ENCODE data around the gene GALNT5. TPM values are rescaled to one million over a fixed set of nuclear protein-coding genes. Genes with fewer than 3 reads are reported as not detected.

Gene GALNT5
- total and polyA plus RNA-seq, 3 experiments from 2014 or later = not detected

DNA sequence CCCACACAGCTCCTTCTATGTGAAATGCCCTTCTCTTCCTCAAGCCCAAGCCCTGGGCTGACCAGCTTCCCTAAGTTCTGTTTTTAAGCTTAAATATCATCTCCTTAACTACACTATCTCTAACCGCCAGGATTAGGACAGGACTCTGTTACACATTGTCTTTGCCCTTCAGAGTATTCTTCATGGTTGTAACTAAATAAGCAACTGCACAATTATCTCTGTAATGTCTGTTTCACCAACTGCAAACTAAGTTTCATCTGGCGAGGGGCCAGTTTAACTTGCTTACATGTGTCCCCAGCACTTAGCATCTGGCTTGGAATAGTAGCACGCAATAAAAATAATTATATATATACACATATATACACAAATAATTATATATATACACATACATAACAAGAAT, 69.2 kb downstream of the GALNT5 start:
- Histone ChIP-seq H3K27me3 (ENCODE audit: insufficient read depth, low read length, poor library complexity, severe bottlenecking) (no peaks in the 10 kb centered on the region), H3K4me3 (ENCODE audit: low read length) (no peak overlapping the region), H3K27ac (ENCODE audit: low read depth, low read length) (no peak overlapping the region), H3K4me1 (ENCODE audit: insufficient read depth, low read length) (peaks cover 31% of the 10 kb centered on the region), H3K9me3 (ENCODE audit: low read length) (no peaks in the 10 kb centered on the region), H3K36me3 (ENCODE audit: insufficient read depth, low read length) (no peaks in the 10 kb centered on the region)
- Mint-ChIP-seq H3K27ac (peak overlapping the region in 2 of 8 donors; percentile 36 to 38), H3K36me3 (peaks cover 4 to 14% (median 12%) of the 10 kb centered on the region in 3 donors), H3K27me3 (no peaks in the 10 kb centered on the region), H3K4me1 (peaks cover 38 to 46% (median 44%) of the 10 kb centered on the region in 3 donors), H3K9me3 (no peaks in the 10 kb centered on the region), H3K4me3 (no peak overlapping the region)
- POLR2A ChIA-PET = interaction anchor here (0.9 kb wide), 1 partner anchor 303 kb away, joined by 3 read pairs; no protein-coding TSS in a partner anchor
- no peak for DNase-seq
- CTCF ChIA-PET = interaction anchor here (0.7 to 6.8 kb wide), 30 partner anchors 8 to 714 kb away, joined by 3 to 73 read pairs (median 16); partner anchors contain the start of genes ACVR1C and CYTIP

- no peaks in the 10 kb centered on the region for H3K9me3 ChIP-seq (ENCODE audit: low read length)
- H3K36me3 ChIP-seq (ENCODE audit: insufficient read depth, low read length) = no peaks in the 10 kb centered on the region
- H3K4me3 ChIP-seq (ENCODE audit: low read length) = no peak overlapping the region
- Mint-ChIP-seq H3K27ac (peak overlapping the region in 6 of 8 donors; percentile 35 to 91 (median 86)), H3K4me1 (peaks cover 40 to 51% (median 49%) of the 10 kb centered on the region in 3 donors), H3K36me3 (peaks cover 4 to 13% (median 9%) of the 10 kb centered on the region in 3 donors), H3K9me3 (no peaks in the 10 kb centered on the region), H3K27me3 (no peaks in the 10 kb centered on the region), H3K4me3 (peak overlapping the region in 3 of 7 donors; percentile 63 to 78 (median 74))
- POLR2A ChIA-PET = interaction anchor here (0.5 to 1.2 kb wide), 3 partner anchors 96 to 302 kb away, joined by 3 to 8 read pairs (median 6); no protein-coding TSS in a partner anchor
- H3K27ac ChIP-seq (ENCODE audit: low read depth, low read length) = no peak overlapping the region
- H3K4me1 ChIP-seq (ENCODE audit: insufficient read depth, low read length) = peaks cover 34% of the 10 kb centered on the region
- CTCF ChIA-PET = interaction anchor here (0.7 to 6.8 kb wide), 45 partner anchors 8 to 714 kb away, joined by 3 to 73 read pairs (median 6); partner anchors contain the start of genes ACVR1C and CYTIP
- H3K27me3 ChIP-seq (ENCODE audit: insufficient read depth, low read length, poor library complexity, severe bottlenecking) = no peaks in the 10 kb centered on the region
- no peak for DNase-seq
These were observed 69.7 kb downstream of the GALNT5 start for GRCh38 chr2:157327200-157327599.

- no peak overlapping the region for H3K27ac ChIP-seq (ENCODE audit: low read depth, low read length)
- CTCF ChIA-PET = interaction anchor here (0.7 to 6.8 kb wide), 53 partner anchors 9 to 690 kb away, joined by 3 to 73 read pairs (median 6); partner anchors contain the start of genes ACVR1C and CYTIP
- peak overlapping the region in 6 of 7 donors; percentile 60 to 87 (median 70) for H3K4me3 Mint-ChIP-seq
These were observed 70.4 kb downstream of the GALNT5 start for GRCh38 chr2:157327621-157328500.

GRCh38 chr2:157329524-157329923, 72.0 kb downstream of the GALNT5 start:
- H3K4me3 Mint-ChIP-seq = no peak overlapping the region
- Histone ChIP-seq H3K27ac (ENCODE audit: low read depth, low read length) (no peak overlapping the region), H3K4me1 (ENCODE audit: insufficient read depth, low read length) (peaks cover 55% of the 10 kb centered on the region), H3K4me3 (ENCODE audit: low read length) (no peak overlapping the region), H3K27me3 (ENCODE audit: insufficient read depth, low read length, poor library complexity, severe bottlenecking) (no peaks in the 10 kb centered on the region), H3K9me3 (ENCODE audit: low read length) (no peaks in the 10 kb centered on the region), H3K36me3 (ENCODE audit: insufficient read depth, low read length) (no peaks in the 10 kb centered on the region)
- ChIA-PET POLR2A (interaction anchor here (0.7 kb wide), 1 partner anchor 134 kb away, joined by 3 read pairs; no protein-coding TSS in a partner anchor), CTCF (interaction anchor here (0.9 to 6.8 kb wide), 10 partner anchors 22 to 168 kb away, joined by 3 to 68 read pairs (median 4); partner anchors contain the start of gene CYTIP)
- no peak for DNase-seq
- peak overlapping the region in 5 of 8 donors; percentile 18 to 58 (median 27) for H3K27ac Mint-ChIP-seq
- peaks cover 0 to 2% (median 0%) of the 10 kb centered on the region in 5 donors for H3K9me3 Mint-ChIP-seq
- H3K27me3 Mint-ChIP-seq = no peaks in the 10 kb centered on the region
- peaks cover 58 to 74% (median 72%) of the 10 kb centered on the region in 3 donors for H3K4me1 Mint-ChIP-seq
- H3K36me3 Mint-ChIP-seq = no peaks in the 10 kb centered on the region

More at GRCh38 chr2:157327621-157328500, 70.4 kb downstream of the GALNT5 start:
- Mint-ChIP-seq H3K4me1 (peaks cover 47 to 57% (median 55%) of the 10 kb centered on the region in 3 donors), H3K9me3 (peaks cover 0 to 2% (median 0%) of the 10 kb centered on the region in 5 donors), H3K27me3 (no peaks in the 10 kb centered on the region), H3K36me3 (peaks cover 4 to 8% (median 4%) of the 10 kb centered on the region in 3 donors), H3K27ac (peak overlapping the region in 7 of 8 donors; percentile 35 to 90 (median 85))
- POLR2A ChIA-PET = interaction anchor here (0.5 to 1.2 kb wide), 7 partner anchors 87 to 570 kb away, joined by 3 to 8 read pairs (median 4); no protein-coding TSS in a partner anchor
- Histone ChIP-seq H3K27me3 (ENCODE audit: insufficient read depth, low read length, poor library complexity, severe bottlenecking) (no peaks in the 10 kb centered on the region), H3K4me3 (ENCODE audit: low read length) (no peak overlapping the region), H3K4me1 (ENCODE audit: insufficient read depth, low read length) (peaks cover 41% of the 10 kb centered on the region), H3K36me3 (ENCODE audit: insufficient read depth, low read length) (no peaks in the 10 kb centered on the region), H3K9me3 (ENCODE audit: low read length) (no peaks in the 10 kb centered on the region)
- DNase-seq = peak; percentile 71 to 89 (median 76)

GRCh38 chr2:157333304-157334047, 76.0 kb downstream of the GALNT5 start:
- ChIA-PET CTCF (interaction anchor here (0.9 to 2.2 kb wide), 8 partner anchors 100 to 296 kb away, joined by 3 to 5 read pairs (median 4); partner anchors contain the start of genes ACVR1C and CYTIP), POLR2A (interaction anchor here (1.8 to 3.4 kb wide), 2 partner anchors 88 to 106 kb away, joined by 5 to 21 read pairs; no protein-coding TSS in a partner anchor)
- no peaks in the 10 kb centered on the region for H3K27me3 Mint-ChIP-seq
- peaks cover 0 to 2% (median 0%) of the 10 kb centered on the region in 5 donors for H3K9me3 Mint-ChIP-seq
- peak overlapping the region in 6 of 8 donors; percentile 34 to 82 (median 72) for H3K27ac Mint-ChIP-seq
- Histone ChIP-seq H3K36me3 (ENCODE audit: insufficient read depth, low read length) (no peaks in the 10 kb centered on the region), H3K9me3 (ENCODE audit: low read length) (no peaks in the 10 kb centered on the region), H3K27me3 (ENCODE audit: insufficient read depth, low read length, poor library complexity, severe bottlenecking) (no peaks in the 10 kb centered on the region), H3K4me1 (ENCODE audit: insufficient read depth, low read length) (peaks cover 59% of the 10 kb centered on the region), H3K27ac (ENCODE audit: low read depth, low read length) (no peak overlapping the region), H3K4me3 (ENCODE audit: low read length) (no peak overlapping the region)
- no peak for DNase-seq
- peak overlapping the region in 2 of 7 donors; percentile 26 to 70 for H3K4me3 Mint-ChIP-seq
- peaks cover 65 to 93% (median 88%) of the 10 kb centered on the region in 3 donors for H3K4me1 Mint-ChIP-seq
- H3K36me3 Mint-ChIP-seq = peaks cover 0 to 2% (median 0%) of the 10 kb centered on the region in 3 donors

DNA sequence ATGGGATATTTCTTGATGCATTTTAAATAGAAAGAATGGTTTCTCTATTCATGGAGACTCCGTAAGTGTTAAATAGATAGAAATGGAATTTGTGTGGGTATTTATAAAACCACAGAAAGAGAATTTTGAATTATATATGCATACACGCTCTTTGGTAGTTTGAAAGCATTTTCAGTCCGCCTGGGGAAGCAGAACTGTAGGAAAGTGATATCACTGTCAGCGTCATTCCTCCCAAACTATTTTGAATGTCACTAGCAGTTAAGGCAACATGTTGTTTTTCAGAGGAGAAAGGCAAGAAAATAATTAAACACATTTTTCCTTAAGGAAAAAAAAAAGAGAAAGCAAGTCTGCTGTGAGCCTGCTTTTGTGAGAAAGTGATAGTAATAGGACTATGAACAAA, 76.8 kb downstream of the GALNT5 start:
- Histone ChIP-seq H3K4me1 (ENCODE audit: insufficient read depth, low read length) (peaks cover 59% of the 10 kb centered on the region), H3K27ac (ENCODE audit: low read depth, low read length) (no peak overlapping the region), H3K27me3 (ENCODE audit: insufficient read depth, low read length, poor library complexity, severe bottlenecking) (no peaks in the 10 kb centered on the region), H3K36me3 (ENCODE audit: insufficient read depth, low read length) (no peaks in the 10 kb centered on the region), H3K4me3 (ENCODE audit: low read length) (no peak overlapping the region), H3K9me3 (ENCODE audit: low read length) (no peaks in the 10 kb centered on the region)
- H3K27ac Mint-ChIP-seq = peak overlapping the region in 3 of 8 donors; percentile 8 to 62 (median 19)
- H3K36me3 Mint-ChIP-seq = peaks cover 0 to 2% (median 0%) of the 10 kb centered on the region in 3 donors
- DNase-seq = no peak
- peaks cover 0 to 2% (median 0%) of the 10 kb centered on the region in 5 donors for H3K9me3 Mint-ChIP-seq
- CTCF ChIA-PET = interaction anchor here (0.9 to 4.3 kb wide), 10 partner anchors 12 to 131 kb away, joined by 3 to 27 read pairs (median 4); partner anchors contain the start of gene CYTIP
- no peaks in the 10 kb centered on the region for H3K27me3 Mint-ChIP-seq
- H3K4me3 Mint-ChIP-seq = no peak overlapping the region
- POLR2A ChIA-PET = no interaction called here
- H3K4me1 Mint-ChIP-seq = peaks cover 61 to 91% (median 85%) of the 10 kb centered on the region in 3 donors

DNA sequence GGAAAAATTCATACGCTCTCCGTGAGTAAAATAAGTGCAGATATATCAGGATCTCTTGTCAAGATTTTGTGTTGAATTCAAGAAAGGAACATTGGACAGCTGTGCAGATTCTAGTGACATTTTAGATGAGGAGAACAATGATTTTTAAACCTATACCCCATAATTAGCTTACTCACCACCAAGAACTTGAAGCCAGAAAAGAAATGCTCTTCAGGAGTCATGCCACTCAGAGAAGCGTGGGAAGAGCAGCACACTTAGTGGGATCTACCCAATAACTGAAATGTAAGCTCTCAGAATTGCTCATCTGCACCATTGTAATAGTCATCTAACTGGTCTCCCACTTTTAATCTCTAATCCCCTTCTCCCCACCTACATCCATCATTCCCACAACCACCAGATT, 77.3 kb downstream of the GALNT5 start:
- no peak overlapping the region for H3K4me3 ChIP-seq (ENCODE audit: low read length)
- no peaks in the 10 kb centered on the region for H3K27me3 ChIP-seq (ENCODE audit: insufficient read depth, low read length, poor library complexity, severe bottlenecking)
- H3K36me3 ChIP-seq (ENCODE audit: insufficient read depth, low read length) = no peaks in the 10 kb centered on the region
- DNase-seq = no peak
- Mint-ChIP-seq H3K9me3 (peaks cover 0 to 2% (median 0%) of the 10 kb centered on the region in 5 donors), H3K27me3 (no peaks in the 10 kb centered on the region), H3K36me3 (peaks cover 0 to 2% (median 0%) of the 10 kb centered on the region in 3 donors), H3K27ac (peak overlapping the region in 2 of 8 donors; percentile 8 to 25), H3K4me1 (peaks cover 59 to 89% (median 80%) of the 10 kb centered on the region in 3 donors), H3K4me3 (no peak overlapping the region)
- no peaks in the 10 kb centered on the region for H3K9me3 ChIP-seq (ENCODE audit: low read length)
- CTCF ChIA-PET = interaction anchor here (0.9 to 6.1 kb wide), 13 partner anchors 9 to 148 kb away, joined by 3 to 73 read pairs (median 6); partner anchors contain the start of genes CYTIP and ERMN
- peaks cover 59% of the 10 kb centered on the region for H3K4me1 ChIP-seq (ENCODE audit: insufficient read depth, low read length)
- POLR2A ChIA-PET = no interaction called here
- H3K27ac ChIP-seq (ENCODE audit: low read depth, low read length) = no peak overlapping the region

All from CD8-positive, alpha-beta memory T cell (primary cell).